Activated B cell treated with CpG ODN at 0.5 μM for 24 hours (primary cell): ENCODE data around the gene COPE. TPM values are rescaled to one million over a fixed set of nuclear protein-coding genes. Genes with fewer than 3 reads are reported as not detected.
A peak's percentile ranks its signal among the peaks of the same experiment; 100 is the strongest.

Experiments
- ATAC-seq: fragments of 200-7000 bp; cut with Tn5 transposase; one replicate; pipeline ENCODE4 v1.10.0; 2021; ENCODE audit warnings: low read depth, mild to moderate bottlenecking, moderate library complexity
- CTCF ChIA-PET: fragments of 350-600 bp; sonication (Branson Sonifier 250); formaldehyde crosslinking; loops from one replicate; lab custom pipeline; 2021; ENCODE audit warnings: antibody characterized with exemption; lab: Charles Lee
- POLR2A ChIA-PET: fragments of 350-600 bp; sonication (Branson Sonifier 250); formaldehyde crosslinking; loops from one replicate; lab custom pipeline; 2021; ENCODE audit warnings: antibody characterized with exemption; lab: Charles Lee
- DNase-seq: peaks from one replicate; pipeline ENCODE4 v3.0.0; 2022
- H3K27ac Mint-ChIP-seq: one replicate; pipeline ENCODE4 v1.8.0; 2020; ENCODE audit warnings: mixed read lengths
- H3K27me3 Mint-ChIP-seq: one replicate; pipeline ENCODE4 v1.8.0; 2021; ENCODE audit warnings: mixed read lengths
- H3K36me3 Mint-ChIP-seq: one replicate; pipeline ENCODE4 v1.8.0; 2021; ENCODE audit warnings: low read depth, mixed read lengths
- H3K4me1 Mint-ChIP-seq: one replicate; pipeline ENCODE4 v1.8.0; 2021; ENCODE audit warnings: mixed read lengths
- H3K4me3 Mint-ChIP-seq: one replicate; pipeline ENCODE4 v1.8.0; 2020; ENCODE audit warnings: mild to moderate bottlenecking, mixed read lengths
- H3K9me3 Mint-ChIP-seq: one replicate; pipeline ENCODE4 v1.8.0; 2020; ENCODE audit warnings: mixed read lengths
- CTCF ChIP-seq: fragments of 200-600 bp; IDR thresholded peaks from one replicate; pipeline ENCODE4 v1.8.0; 2022; ENCODE audit warnings: antibody characterized with exemption, mild to moderate bottlenecking
- intact Hi-C: fragments of 100-400 bp; cut with micrococcal nuclease; formaldehyde crosslinking; loops from one replicate; pipeline ENCODE4 v1.15.1; 2024
- total RNA-seq: library from RNA; stranded (reverse); gene quantifications from 2 replicates; pipeline ENCODE4 v1.2.3, GENCODE V29; 2022

The COPE gene
- total RNA-seq, 1 donor from 2014 or later = 253 TPM

GRCh38 chr19:18940769-18941627 is 21.8 kb upstream of the COPE start, which contains the start of gene HOMER3:
HOMER3 (minus strand) TSS chr19:18941217; CDS start chr19:18938982, 2,235 bp downstream.
- ATAC-seq (peak; percentile 91), DNase-seq (peak; percentile 80)
- TF ChIP-seq CTCF = no peak
- intact Hi-C loops = loop anchor here (1.0 kb wide), 1 partner anchor 490 kb away; no protein-coding TSS in a partner anchor
- CTCF ChIA-PET = interaction anchor here (1.4 kb wide), 1 partner anchor 21 kb away, joined by 3 read pairs; the partner anchor contains the start of gene DDX49
- Mint-ChIP-seq H3K36me3 (no peaks in the 10 kb centered on the region), H3K4me1 (peaks cover 16% of the 10 kb centered on the region), H3K27me3 (peaks cover 9% of the 10 kb centered on the region), H3K9me3 (no peaks in the 10 kb centered on the region), H3K27ac (no peak within 1 kb of the TSS), H3K4me3 (peak within 1 kb of the TSS; percentile 78)
- POLR2A ChIA-PET = no interaction called here

DNA sequence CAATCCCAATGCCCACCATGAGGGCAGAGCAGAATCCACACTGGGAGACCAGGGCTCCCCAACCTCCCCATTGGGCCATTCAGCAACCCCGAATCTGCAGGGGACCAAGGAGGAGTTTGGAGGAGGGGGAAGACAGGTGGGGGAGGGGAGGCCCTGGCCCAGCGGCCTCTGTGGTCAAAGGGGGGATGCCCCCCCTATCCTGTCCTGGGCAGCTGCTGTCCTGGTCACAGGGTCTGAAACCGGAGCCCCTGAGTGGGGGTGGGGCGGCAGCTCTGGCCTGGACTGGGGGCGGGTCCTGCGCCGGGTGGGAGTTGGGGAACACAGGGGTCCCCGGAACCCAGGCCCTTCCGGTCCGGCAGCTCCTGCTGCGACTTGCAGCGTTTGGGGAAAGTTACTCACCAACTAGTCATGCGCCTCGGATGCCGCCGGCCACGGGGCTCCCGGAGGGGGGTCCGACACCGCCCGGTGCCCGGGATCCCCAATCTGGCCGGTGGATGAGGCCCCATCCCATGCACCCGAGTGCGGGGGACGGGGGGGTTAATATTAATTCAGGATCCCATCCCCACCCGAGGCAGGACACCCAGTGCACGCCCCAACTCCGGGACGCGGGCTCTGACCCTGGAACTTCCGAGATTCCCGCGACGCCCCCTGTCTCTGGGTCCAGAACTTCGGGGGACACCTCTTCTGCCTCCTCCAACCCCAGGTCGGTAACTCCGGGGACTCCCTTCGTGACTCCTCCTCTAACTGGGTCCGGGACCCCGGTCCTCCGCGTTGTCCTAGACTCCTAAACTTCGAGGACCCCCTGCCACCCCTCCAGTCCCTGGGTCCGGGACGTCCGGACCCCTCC is 21.0 kb upstream of the COPE start:
- ChIA-PET CTCF (no interaction called here), POLR2A (interaction anchor here (0.5 kb wide), 1 partner anchor 187 kb away, joined by 3 read pairs; no protein-coding TSS in a partner anchor)
- H3K27ac Mint-ChIP-seq = no peak overlapping the region
- TF ChIP-seq CTCF = no peak
- intact Hi-C loops = no loop called here
- ATAC-seq (peak; percentile 3), DNase-seq (no peak)
- H3K9me3 Mint-ChIP-seq = no peaks in the 10 kb centered on the region
- no peaks in the 10 kb centered on the region for H3K36me3 Mint-ChIP-seq
- H3K4me1 Mint-ChIP-seq = peaks cover 16% of the 10 kb centered on the region
- H3K4me3 Mint-ChIP-seq = peak overlapping the region; percentile 78
- H3K27me3 Mint-ChIP-seq = peaks cover 9% of the 10 kb centered on the region

- Mint-ChIP-seq H3K9me3 (no peaks in the 10 kb centered on the region), H3K27me3 (peaks cover 11% of the 10 kb centered on the region), H3K36me3 (no peaks in the 10 kb centered on the region), H3K4me1 (peaks cover 13% of the 10 kb centered on the region), H3K4me3 (peak overlapping the region; percentile 19), H3K27ac (no peak overlapping the region)
- DNase-seq (no peak), ATAC-seq (no peak)
- ChIA-PET POLR2A (interaction anchor here (0.6 kb wide), 1 partner anchor 1233 kb away, joined by 3 read pairs; no protein-coding TSS in a partner anchor), CTCF (no interaction called here)
- TF ChIP-seq CTCF = no peak
- intact Hi-C loops = no loop called here
These were observed 20.0 kb upstream of the COPE start for GRCh38 chr19:18939163-18939562.

- Mint-ChIP-seq H3K9me3 (no peaks in the 10 kb centered on the region), H3K36me3 (no peaks in the 10 kb centered on the region), H3K27ac (no peak overlapping the region), H3K4me3 (no peak overlapping the region), H3K4me1 (peaks cover 14% of the 10 kb centered on the region), H3K27me3 (peaks cover 10% of the 10 kb centered on the region)
- DNase-seq = no peak
- no peak for ATAC-seq
- intact Hi-C loops = no loop called here
- TF ChIP-seq CTCF = no peak
- CTCF ChIA-PET = no interaction called here
- POLR2A ChIA-PET = interaction anchor here (3.3 kb wide), 1 partner anchor 14 kb away, joined by 13 read pairs; the partner anchor contains the start of genes COPE and DDX49
These were observed 14.1 kb upstream of the COPE start for GRCh38 chr19:18933297-18933696.
